Measurements from ENCODE around the gene KBTBD13.

- peak; percentile 57 to 61 for TF ChIP-seq CTCF (conservative IDR thresholded peaks at IDR 0.05 in 1 of 2, IDR thresholded peaks at IDR 0.05 in 1 of 2; ENCODE audit: extremely low read depth in 1 of 2, insufficient read depth in 1 of 2, low read depth in 1 of 2, low read length in 2 of 2)
- TF ChIP-seq EZH2 (IDR thresholded peaks at IDR 0.05; ENCODE audit: borderline replicate concordance, low read length): no peak
These were observed 43.6 kb upstream of the KBTBD13 start for GRCh38 chr15:65032801-65033537.
